Suprapubic skin (tissue), 4 donors: ENCODE data around the gene COL6A3.

Experiments
- CTCF ChIP-seq, 2 donors: fragments of 200-600 bp in 1 of 2; fragments of 450-650 bp in 1 of 2; sonication (generic) in 1 of 2; IDR thresholded peaks; one replicate each; pipeline ENCODE4 v1.5.1; 2016 to 2019; ENCODE audit warnings: antibody characterized with exemption in 2 of 2, mild to moderate bottlenecking in 1 of 2, moderate library complexity in 1 of 2
- EP300 ChIP-seq: sonication (generic); formaldehyde crosslinking; IDR thresholded peaks from one replicate; pipeline ENCODE4 v1.6.1; 2017; ENCODE audit warnings: antibody characterized with exemption
- POLR2A ChIP-seq, 2 donors: fragments of 450-650 bp; IDR thresholded peaks; one replicate each; pipeline ENCODE4 v1.6.1; 2017; ENCODE audit warnings: antibody characterized with exemption in 2 of 2, mild to moderate bottlenecking in 2 of 2, moderate library complexity in 2 of 2
- POLR2AphosphoS5 ChIP-seq, 3 donors: sonication (generic); formaldehyde crosslinking; IDR thresholded peaks; one replicate each; pipeline ENCODE4 v1.6.1; 2017; ENCODE audit warnings: antibody characterized with exemption in 3 of 3

- TF ChIP-seq CTCF (IDR thresholded peaks at IDR 0.05), result no peak
- TF ChIP-seq EP300, result no peak
- no peak for TF ChIP-seq POLR2A (IDR thresholded peaks at IDR 0.05)
- no peak for TF ChIP-seq POLR2AphosphoS5 (IDR thresholded peaks at IDR 0.05)
Observed at GRCh38 chr2:237427769-237428506, 14.0 kb upstream of the COL6A3 start.
